ENCODE data around the gene WDR90. TPM values are rescaled to one million over a fixed set of nuclear protein-coding genes. Genes with fewer than 3 reads are reported as not detected.

The WDR90 gene
- polyA plus RNA-seq, 3 donors: 44.3 to 67.4 (median 52.0) TPM

GRCh38 chr16:636206-637080 is 12.7 kb upstream of the WDR90 start, which contains the start of gene METTL26:
Gene METTL26 (minus strand): TSS chr16:636305. CDS start chr16:636290, 15 bp downstream.
- DNase-seq: peak; percentile 94

- DNase-seq: no peak
Observed at GRCh38 chr16:637081-638018, 11.8 kb upstream of the WDR90 start.

GRCh38 chr16:638034-638543 is 11.1 kb upstream of the WDR90 start:
- no peak for DNase-seq

GRCh38 chr16:638836-639235 is 10.3 kb upstream of the WDR90 start:
- no peak for DNase-seq

GRCh38 chr16:640614-641013 is 8.6 kb upstream of the WDR90 start:
- DNase-seq: no peak

GRCh38 chr16:641326-642188 is 7.6 kb upstream of the WDR90 start, which contains the start of gene MCRIP2:
Gene MCRIP2 (plus strand): TSS chr16:641828. CDS start chr16:641992, 164 bp downstream.
- no peak for DNase-seq

GRCh38 chr16:642189-643049 is 6.7 kb upstream of the WDR90 start:
- DNase-seq: no peak

GRCh38 chr16:643050-643368 is 6.2 kb upstream of the WDR90 start:
- no peak for DNase-seq

GRCh38 chr16:644556-644955 is 4.6 kb upstream of the WDR90 start:
- no peak for DNase-seq

- no peak for DNase-seq
Observed at GRCh38 chr16:645852-646678, 3.1 kb upstream of the WDR90 start.

- no peak for DNase-seq
Observed at GRCh38 chr16:646679-647172, 2.4 kb upstream of the WDR90 start.

GRCh38 chr16:647173-647902 is 1.8 kb upstream of the WDR90 start:
- DNase-seq: no peak

GRCh38 chr16:648071-648780 is 939 bp upstream of the WDR90 start:
- DNase-seq: no peak

GRCh38 chr16:649631-650030 is 466 bp downstream of the WDR90 start:
- no peak for DNase-seq

- DNase-seq: no peak
Observed at GRCh38 chr16:651844-652243, 2.7 kb downstream of the WDR90 start.

GRCh38 chr16:652454-653305 is 3.5 kb downstream of the WDR90 start:
- DNase-seq: no peak

- DNase-seq: no peak
Observed at GRCh38 chr16:654034-654433, 4.9 kb downstream of the WDR90 start.
